Activated CD4-positive, alpha-beta T cell treated with anti-CD3 and anti-CD28 coated beads for 24 hours (primary cell): ENCODE data around the gene TLR8.

Experiments used
- DNase-seq, 2 donors: peaks; one replicate each; pipeline ENCODE4 v3.0.0-alpha.2; 2020; ENCODE audit warnings: low read depth in 2 of 2

TLR8 gene

DNA sequence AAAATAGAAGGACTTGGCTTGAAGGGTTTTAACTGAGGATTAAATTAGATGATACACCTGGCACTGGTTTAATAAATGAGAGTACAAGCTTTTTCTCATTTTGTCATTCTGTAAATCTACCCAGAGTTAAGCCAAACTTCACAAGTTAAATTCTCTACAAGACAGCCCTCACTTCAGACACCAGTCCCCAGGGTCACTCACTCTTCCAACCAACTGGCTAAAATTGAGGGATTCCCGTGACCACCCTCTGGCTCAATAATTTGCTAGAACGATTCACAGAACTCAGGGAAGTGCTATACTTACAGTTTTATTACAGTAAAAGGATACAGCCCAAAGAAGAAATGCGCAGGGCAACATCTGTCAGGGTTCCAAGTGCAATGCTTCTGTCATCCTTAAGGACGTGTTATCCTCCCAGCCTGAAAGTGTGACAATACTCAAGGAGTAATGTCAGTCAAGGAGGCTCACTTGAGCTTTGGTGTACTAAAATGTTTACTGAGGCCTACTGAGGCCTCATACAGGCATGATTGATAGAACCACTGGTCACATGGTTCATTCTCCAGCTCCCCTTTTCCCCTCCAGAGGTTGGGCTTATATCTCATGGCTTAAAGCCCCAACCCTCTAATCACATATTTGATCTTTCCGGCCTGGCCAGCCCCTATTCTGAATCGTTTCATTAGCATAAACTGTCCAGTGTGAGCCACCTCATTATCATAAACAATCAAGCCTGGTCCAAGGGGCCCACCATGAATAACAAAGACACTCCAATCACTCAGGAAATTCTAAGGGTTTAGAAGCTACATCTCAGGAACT is 58.9 kb downstream of the TLR8 start:
- DNase-seq = no peak

GRCh38 chrX:12966151-12966550 is 59.7 kb downstream of the TLR8 start:
- DNase-seq = no peak

DNA sequence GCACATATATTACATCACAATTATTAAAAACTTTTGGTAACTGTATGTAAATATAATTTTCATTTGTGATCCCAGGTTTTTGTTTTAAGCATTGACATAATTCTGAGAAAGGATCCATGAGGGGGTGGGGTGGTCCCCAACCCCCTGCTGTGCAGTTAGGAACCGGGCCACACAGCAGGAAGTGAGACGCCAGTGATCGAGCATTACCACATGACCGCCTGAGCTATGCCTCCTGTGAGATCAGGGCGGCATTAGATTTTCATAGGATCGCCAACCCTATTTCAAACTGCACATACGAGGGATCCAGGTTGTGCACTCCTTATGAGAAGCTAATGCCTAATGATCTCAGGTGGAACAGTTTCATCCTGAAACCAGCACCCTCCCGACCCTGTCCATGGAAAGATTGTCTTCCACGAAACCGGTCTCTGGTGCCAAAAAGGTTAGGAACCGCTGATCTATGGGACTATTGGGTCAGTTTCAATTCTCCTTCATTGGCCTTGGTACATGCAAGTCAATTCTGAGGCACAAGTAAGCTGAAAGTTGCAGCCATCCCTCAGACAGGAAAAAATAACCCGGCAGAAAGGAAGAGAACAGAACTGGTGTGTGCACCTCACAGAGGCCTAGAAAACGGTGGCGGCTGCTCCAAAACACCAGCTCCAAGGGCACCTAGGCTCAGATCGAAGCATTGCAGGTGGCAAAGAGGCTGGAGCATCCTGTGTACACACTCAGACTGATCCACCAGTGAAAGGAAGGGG is 61.5 kb downstream of the TLR8 start:
- DNase-seq = no peak

GRCh38 chrX:12970691-12971202 is 64.3 kb downstream of the TLR8 start:
- DNase-seq = no peak

DNA sequence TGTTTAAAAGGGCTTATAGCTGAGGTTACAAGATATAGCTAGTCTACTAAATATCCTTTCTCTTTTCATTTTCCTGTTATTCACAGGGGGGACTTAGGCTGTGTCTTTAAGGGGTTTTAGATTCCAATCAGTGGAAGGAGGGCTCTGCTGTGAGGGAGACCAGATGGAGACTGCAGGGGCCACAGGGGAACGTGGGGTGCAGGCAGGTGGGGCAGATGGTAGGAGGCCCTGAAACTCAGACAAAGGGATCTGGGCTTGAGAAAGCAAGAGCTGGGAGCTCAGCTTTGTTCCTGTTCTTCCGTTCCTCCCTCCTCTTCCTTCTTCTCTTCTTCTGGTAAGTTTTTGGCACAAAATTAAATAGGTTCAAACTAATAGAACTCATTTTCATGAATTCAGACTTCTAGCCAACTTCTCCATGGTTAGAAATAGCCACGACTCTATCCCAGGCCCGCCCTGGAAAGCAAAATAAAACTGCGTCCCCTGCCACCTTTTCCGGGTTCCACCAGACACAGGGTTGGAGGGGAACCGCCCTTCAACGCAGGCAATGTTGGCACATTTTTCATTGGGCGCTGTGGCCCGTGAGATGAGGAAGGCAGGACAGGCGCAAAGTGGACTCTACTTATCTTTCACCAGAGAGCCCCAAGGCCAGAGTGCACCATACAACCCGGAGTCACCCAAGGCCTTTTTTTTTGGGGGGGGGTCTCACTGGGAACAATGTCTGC is 65.0 kb downstream of the TLR8 start:
- no peak for DNase-seq

- no peak for DNase-seq
These were observed 65.8 kb downstream of the TLR8 start for GRCh38 chrX:12972243-12972642.
